H9 (cell line): ENCODE data around the gene TENM4. TPM values are rescaled to one million over a fixed set of nuclear protein-coding genes. Genes with fewer than 3 reads are reported as not detected.

Source experiments
- DNase-seq: peaks from one replicate; pipeline ENCODE4 v3.0.0-alpha.2; 2017
- H2AFZ ChIP-seq: one replicate; pipeline ENCODE4 v1.6.1; 2013; ENCODE audit warnings: mild to moderate bottlenecking, low read length, control low read depth, moderate library complexity
- H2AK5ac ChIP-seq: 2 replicates; pipeline ENCODE4 v1.6.1; 2013; ENCODE audit warnings: low read length, control low read depth, mixed read lengths; ENCODE audit not compliant: insufficient read length
- H2BK120ac ChIP-seq: one replicate; pipeline ENCODE4 v1.6.1; 2013; ENCODE audit warnings: low read depth, mild to moderate bottlenecking, low read length, control low read depth, inconsistent platforms; ENCODE audit not compliant: poor library complexity, severe bottlenecking
- H2BK12ac ChIP-seq: 2 replicates; pipeline ENCODE4 v1.6.1; 2013; ENCODE audit warnings: low read length, control low read depth, mixed read lengths, low read depth; ENCODE audit not compliant: insufficient read length
- H2BK15ac ChIP-seq: 2 replicates; pipeline ENCODE4 v1.6.1; 2013; ENCODE audit warnings: low read depth, low read length, control low read depth
- H2BK20ac ChIP-seq: one replicate; pipeline ENCODE4 v1.6.1; 2013; ENCODE audit warnings: low read depth, mild to moderate bottlenecking, low read length, control low read depth, inconsistent platforms; ENCODE audit not compliant: poor library complexity, severe bottlenecking
- H2BK5ac ChIP-seq: 2 replicates; pipeline ENCODE4 v1.6.1; 2013; ENCODE audit warnings: low read length, control low read depth, mixed read lengths; ENCODE audit not compliant: insufficient read length
- H3K14ac ChIP-seq: 2 replicates; pipeline ENCODE4 v1.6.1; 2013; ENCODE audit warnings: low read length, control low read depth; ENCODE audit not compliant: insufficient read depth
- H3K18ac ChIP-seq: 2 replicates; pipeline ENCODE4 v1.6.1; 2013; ENCODE audit warnings: low read depth, mild to moderate bottlenecking, mixed read lengths, low read length, control low read depth; ENCODE audit not compliant: insufficient read length
- H3K23ac ChIP-seq: 2 replicates; pipeline ENCODE4 v1.6.1; 2013; ENCODE audit warnings: low read length, control low read depth, mixed read lengths, low read depth; ENCODE audit not compliant: insufficient read length
- H3K23me2 ChIP-seq: 2 replicates; pipeline ENCODE4 v1.6.1; 2013; ENCODE audit warnings: low read depth, mild to moderate bottlenecking, mixed read lengths, low read length, control low read depth; ENCODE audit not compliant: insufficient read length, poor library complexity, severe bottlenecking
- H3K27ac ChIP-seq: 2 replicates; pipeline ENCODE4 v1.5.1; 2013; ENCODE audit warnings: low read length, control low read depth, mixed read lengths, low read depth; ENCODE audit not compliant: insufficient read length
- H3K27me3 ChIP-seq: 2 replicates; pipeline ENCODE4 v1.6.1; 2013; ENCODE audit warnings: low read length, control low read depth, inconsistent platforms; ENCODE audit not compliant: insufficient read depth
- H3K4ac ChIP-seq: 2 replicates; pipeline ENCODE4 v1.6.1; 2013; ENCODE audit warnings: low read depth, mild to moderate bottlenecking, control low read depth, inconsistent platforms, low read length, moderate library complexity
- H3K4me1 ChIP-seq: 2 replicates; pipeline ENCODE4 v1.6.1; 2013; ENCODE audit warnings: low read length, control low read depth, inconsistent platforms; ENCODE audit not compliant: insufficient read depth
- H3K4me2 ChIP-seq: 2 replicates; pipeline ENCODE4 v1.6.1; 2013; ENCODE audit warnings: low read length, control low read depth, mixed read lengths; ENCODE audit not compliant: insufficient read length, insufficient read depth
- H3K56ac ChIP-seq: 2 replicates; pipeline ENCODE4 v1.6.1; 2013; ENCODE audit warnings: low read depth, mild to moderate bottlenecking, mixed read lengths, low read length, control low read depth; ENCODE audit not compliant: insufficient read length
- H3K79me1 ChIP-seq: 2 replicates; pipeline ENCODE4 v1.6.1; 2013; ENCODE audit warnings: low read depth, mild to moderate bottlenecking, moderate library complexity, low read length, control low read depth, inconsistent platforms; ENCODE audit not compliant: insufficient read depth, poor library complexity, severe bottlenecking
- H3K79me2 ChIP-seq: 2 replicates; pipeline ENCODE4 v1.6.1; 2013; ENCODE audit warnings: low read length, control low read depth, inconsistent platforms; ENCODE audit not compliant: insufficient read depth
- H3K9ac ChIP-seq: 2 replicates; pipeline ENCODE4 v1.6.1; 2013; ENCODE audit warnings: low read length, control low read depth, mixed read lengths; ENCODE audit not compliant: insufficient read length; ENCODE audit errors: extremely low read depth
- H3K9me3 ChIP-seq: one replicate; pipeline ENCODE4 v1.6.1; 2013; ENCODE audit warnings: low read depth, low read length, inconsistent platforms; ENCODE audit not compliant: control insufficient read depth
- H3T11ph ChIP-seq: one replicate; pipeline ENCODE4 v1.6.1; 2013; ENCODE audit warnings: mild to moderate bottlenecking, low read length, control low read depth, inconsistent platforms
- H4K20me1 ChIP-seq: one replicate; pipeline ENCODE4 v1.6.1; 2013; ENCODE audit not compliant: control insufficient read depth, insufficient read length, insufficient read depth
- H4K5ac ChIP-seq: 2 replicates; pipeline ENCODE4 v1.6.1; 2013; ENCODE audit warnings: low read depth, mild to moderate bottlenecking, mixed read lengths, low read length, control low read depth; ENCODE audit not compliant: insufficient read length
- H4K8ac ChIP-seq: replicated peaks from 2 replicates; pipeline ENCODE4 v1.6.1; 2013; ENCODE audit warnings: low read length, control low read depth, mixed read lengths, low read depth; ENCODE audit not compliant: insufficient read length
- H4K91ac ChIP-seq: 2 replicates; pipeline ENCODE4 v1.6.1; 2013; ENCODE audit warnings: low read depth, mild to moderate bottlenecking, moderate library complexity, mixed read lengths, low read length, control low read depth; ENCODE audit not compliant: insufficient read length
- H3K27ac Mint-ChIP-seq, 3 experiments: 2 replicates in 2 of 3; 3 replicates in 1 of 3; pipeline ENCODE4 v1.8.0; 2020 to 2021; ENCODE audit warnings: mixed read lengths in 3 of 3, mild to moderate bottlenecking in 1 of 3, moderate library complexity in 1 of 3
- H3K27me3 Mint-ChIP-seq: 2 replicates; pipeline ENCODE4 v1.8.0; 2021; ENCODE audit warnings: low read depth, mild to moderate bottlenecking, moderate library complexity, mixed read lengths
- H3K36me3 Mint-ChIP-seq, 3 experiments: 2 replicates in 2 of 3; 3 replicates in 1 of 3; pipeline ENCODE4 v1.8.0; 2020 to 2021; ENCODE audit warnings: low read depth in 3 of 3, mixed read lengths in 3 of 3; ENCODE audit not compliant: insufficient read depth in 1 of 3
- H3K4me1 Mint-ChIP-seq, 2 experiments: 2 replicates each; pipeline ENCODE4 v1.8.0; 2020; ENCODE audit warnings: mixed read lengths in 2 of 2
- H3K4me3 Mint-ChIP-seq, 2 experiments: 2 replicates in 1 of 2; 3 replicates in 1 of 2; pipeline ENCODE4 v1.8.0; 2020 to 2021; ENCODE audit warnings: mild to moderate bottlenecking in 2 of 2, mixed read lengths in 2 of 2, moderate library complexity in 1 of 2
- H3K9me3 Mint-ChIP-seq, 2 experiments: 2 replicates in 1 of 2; 3 replicates in 1 of 2; pipeline ENCODE4 v1.8.0; 2020; ENCODE audit warnings: mild to moderate bottlenecking in 2 of 2, mixed read lengths in 2 of 2, moderate library complexity in 1 of 2
- CTCF ChIP-seq: fragments of 200-600 bp; sonication (generic); conservative IDR thresholded peaks from 3 replicates; pipeline ENCODE4 v1.8.0; 2021; ENCODE audit warnings: antibody characterized with exemption, mild to moderate bottlenecking
- WGBS: extraction: QIAGEN DNeasy Blood & Tissue Kit; methylation state at CpG from one replicate; pipeline ENCODE4 v1.1.7; 2013; ENCODE audit warnings: missing lambda C conversion rate, low lambda C conversion rate, mixed read lengths; ENCODE audit not compliant: insufficient read length; ENCODE audit errors: extremely low coverage; 5-methylcytosine and 5-hydroxymethylcytosine counted together
- total RNA-seq: library from RNA; stranded (reverse); gene quantifications from 2 replicates; pipeline ENCODE4 v1.2.1, GENCODE V29; 2021

The TENM4 gene
- total RNA-seq, 1 experiment from 2014 or later, result 4.6 TPM

- Mint-ChIP-seq H3K4me1 (peaks cover 3 to 7% of the 10 kb centered on the region in 2 experiments; a peak in 2 of 4 replicates), H3K27me3 (no peaks in the 10 kb centered on the region; the same call in 1 of the 2 replicates), H3K36me3 (peaks cover 0 to 11% (median 3%) of the 10 kb centered on the region in 3 experiments; a peak in 3 of 7 replicates), H3K9me3 (no peaks in the 10 kb centered on the region; a peak in 1 of 5 replicates), H3K27ac (no peak overlapping the region), H3K4me3 (no peak overlapping the region)
- Histone ChIP-seq H4K20me1 (no peaks in the 10 kb centered on the region), H4K8ac (no peak overlapping the region), H2BK5ac (no peak overlapping the region), H3K56ac (no peak overlapping the region), H3K27me3 (no peaks in the 10 kb centered on the region), H2BK20ac (no peak overlapping the region), H4K5ac (no peak overlapping the region), H3K9me3 (no peaks in the 10 kb centered on the region), H3K18ac (no peak overlapping the region), H2BK15ac (no peak overlapping the region), H2AFZ (no peak overlapping the region), H4K91ac (no peak overlapping the region), H2BK120ac (no peak overlapping the region), H3K79me1 (no peaks in the 10 kb centered on the region), H3K4me2 (no peak overlapping the region), H3T11ph (no peak overlapping the region), H3K9ac (no peak overlapping the region), H3K14ac (no peak overlapping the region), H3K4me1 (0 out of 2 replicates have a peak, but pooled peaks cover 2% of the 10 kb centered on the region), H3K79me2 (no peaks in the 10 kb centered on the region), H3K23ac (no peak overlapping the region), H2AK5ac (no peak overlapping the region), H3K23me2 (no peaks in the 10 kb centered on the region), H2BK12ac (no peak overlapping the region), H3K27ac (no peak overlapping the region), H3K4ac (no peak overlapping the region)
- no peak for TF ChIP-seq CTCF
- no CpG with 5 or more reads among the region's 17 CpGs for WGBS
- no peak for DNase-seq
Observed at GRCh38 chr11:78669249-78669648, 771.6 kb downstream of the TENM4 start.
